PC-3 (cell line): ENCODE data around the gene KRT8.

Source experiments
- EZH2 ChIP-seq: fragments of 300-600 bp; sonication (generic); IDR thresholded peaks from one replicate; pipeline ENCODE4 v1.6.1; 2017; ENCODE audit warnings: antibody characterized with exemption, mild to moderate bottlenecking, low read length; ENCODE audit not compliant: unreplicated experiment
- TF ChIP-seq, protein P1 (sequence below): fragments of 300-600 bp; sonication (generic); conservative IDR thresholded peaks from 2 replicates; pipeline ENCODE4 v1.5.1; 2017; ENCODE audit warnings: antibody characterized with exemption, low read depth, mild to moderate bottlenecking, low read length

DNA sequence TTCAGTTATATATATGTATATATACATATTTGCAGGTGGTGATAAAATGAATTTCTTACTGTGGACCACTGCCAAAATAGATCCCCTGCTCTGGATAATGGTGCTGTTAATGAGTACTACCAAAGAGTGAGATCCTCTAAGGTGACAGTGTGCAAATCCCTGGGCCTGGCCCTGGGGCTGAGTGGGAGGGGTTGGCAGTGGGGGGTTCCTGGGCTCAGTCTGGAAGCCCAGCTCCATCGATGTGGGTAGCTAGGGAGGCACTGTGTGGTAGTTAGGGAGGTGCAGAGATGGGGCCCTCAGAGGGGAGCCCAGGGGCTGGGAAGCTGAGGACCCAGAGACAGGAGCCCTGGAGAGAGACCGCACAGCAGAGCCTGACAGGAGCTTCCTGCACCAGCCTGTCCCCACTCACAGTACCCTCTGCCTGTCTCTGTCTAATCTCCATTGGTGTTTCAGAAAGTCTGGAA lies 9.1 kb downstream of the KRT8 start:
- TF ChIP-seq, protein P1, sequence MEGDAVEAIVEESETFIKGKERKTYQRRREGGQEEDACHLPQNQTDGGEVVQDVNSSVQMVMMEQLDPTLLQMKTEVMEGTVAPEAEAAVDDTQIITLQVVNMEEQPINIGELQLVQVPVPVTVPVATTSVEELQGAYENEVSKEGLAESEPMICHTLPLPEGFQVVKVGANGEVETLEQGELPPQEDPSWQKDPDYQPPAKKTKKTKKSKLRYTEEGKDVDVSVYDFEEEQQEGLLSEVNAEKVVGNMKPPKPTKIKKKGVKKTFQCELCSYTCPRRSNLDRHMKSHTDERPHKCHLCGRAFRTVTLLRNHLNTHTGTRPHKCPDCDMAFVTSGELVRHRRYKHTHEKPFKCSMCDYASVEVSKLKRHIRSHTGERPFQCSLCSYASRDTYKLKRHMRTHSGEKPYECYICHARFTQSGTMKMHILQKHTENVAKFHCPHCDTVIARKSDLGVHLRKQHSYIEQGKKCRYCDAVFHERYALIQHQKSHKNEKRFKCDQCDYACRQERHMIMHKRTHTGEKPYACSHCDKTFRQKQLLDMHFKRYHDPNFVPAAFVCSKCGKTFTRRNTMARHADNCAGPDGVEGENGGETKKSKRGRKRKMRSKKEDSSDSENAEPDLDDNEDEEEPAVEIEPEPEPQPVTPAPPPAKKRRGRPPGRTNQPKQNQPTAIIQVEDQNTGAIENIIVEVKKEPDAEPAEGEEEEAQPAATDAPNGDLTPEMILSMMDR: no peak
- no peak for TF ChIP-seq EZH2
